HG03103 (cell line): ENCODE data around the gene MAPKAPK3.
"Not testable (repeated sequence)": the region's sequence is repeated elsewhere in the genome, so short reads cannot be mapped to it uniquely, and the experiment has no call there.

ENCODE experiments used
- ATAC-seq: cut with Tn5 transposase; IDR thresholded peaks from one replicate; pipeline ENCODE4 v1.9.1; 2021; ENCODE audit warnings: low read depth; ENCODE audit not compliant: unreplicated experiment

MAPKAPK3 gene

GRCh38 chr3:50652709-50653108, 35.8 kb downstream of the MAPKAPK3 start:
- ATAC-seq, result no peak

- no peak for ATAC-seq
These were observed 37.1 kb downstream of the MAPKAPK3 start for GRCh38 chr3:50653937-50654595.

GRCh38 chr3:50655009-50655830, 38.3 kb downstream of the MAPKAPK3 start:
- no peak for ATAC-seq

- no peak for ATAC-seq
These were observed 39.7 kb downstream of the MAPKAPK3 start for GRCh38 chr3:50656417-50657195.

- no peak for ATAC-seq
These were observed 40.5 kb downstream of the MAPKAPK3 start for GRCh38 chr3:50657407-50657806.

GRCh38 chr3:50657816-50658215, 40.9 kb downstream of the MAPKAPK3 start:
- ATAC-seq, result no peak

- no peak for ATAC-seq
These were observed 41.5 kb downstream of the MAPKAPK3 start for GRCh38 chr3:50658416-50658815.

- no peak for ATAC-seq
These were observed 41.9 kb downstream of the MAPKAPK3 start for GRCh38 chr3:50658831-50659230.

- no peak for ATAC-seq
These were observed 43.4 kb downstream of the MAPKAPK3 start for GRCh38 chr3:50660386-50660785.

GRCh38 chr3:50661321-50661837, 44.4 kb downstream of the MAPKAPK3 start:
- ATAC-seq, result no peak

- ATAC-seq, result no peak
These were observed 45.5 kb downstream of the MAPKAPK3 start for GRCh38 chr3:50662408-50662807.

GRCh38 chr3:50665081-50665840, 48.3 kb downstream of the MAPKAPK3 start:
- no peak for ATAC-seq

GRCh38 chr3:50665841-50666115, 48.8 kb downstream of the MAPKAPK3 start:
- ATAC-seq, result not testable (repeated sequence)

- ATAC-seq, result no peak
These were observed 49.9 kb downstream of the MAPKAPK3 start for GRCh38 chr3:50666837-50667236.

GRCh38 chr3:50671331-50671730, 54.4 kb downstream of the MAPKAPK3 start:
- ATAC-seq, result no peak

- no peak for ATAC-seq
These were observed 55.7 kb downstream of the MAPKAPK3 start for GRCh38 chr3:50672656-50673055.

- no peak for ATAC-seq
These were observed 57.0 kb downstream of the MAPKAPK3 start for GRCh38 chr3:50673931-50674330.

GRCh38 chr3:50674349-50675178, 57.6 kb downstream of the MAPKAPK3 start, which contains the start of gene DOCK3:
Gene DOCK3, plus strand, starts transcription at chr3:50674927. Its CDS starts 337 bp downstream, at chr3:50675264.
- no peak for ATAC-seq

GRCh38 chr3:50675179-50676030, 58.5 kb downstream of the MAPKAPK3 start:
- no peak for ATAC-seq
